Activated naive CD4-positive, alpha-beta T cell (primary cell): ENCODE results near the gene KRT15.

Experiments
- DNase-seq, 4 experiments: peaks; one replicate each; lab custom pipeline; 2025; lab: John Stamatoyannopoulos, UW

The KRT15 gene

GRCh38 chr17:41518789-41519449 lies at the start of gene KRT15:
Gene KRT15, minus strand, starts transcription at chr17:41518890. Its CDS starts 63 bp downstream, at chr17:41518827.
- no peak for DNase-seq

- no peak for DNase-seq
Measured at GRCh38 chr17:41567317-41567716, 48.6 kb upstream of the KRT15 start.

- DNase-seq: no peak
Measured at GRCh38 chr17:41565338-41565737, 46.6 kb upstream of the KRT15 start.

- no peak for DNase-seq
Measured at GRCh38 chr17:41563607-41564170, 45.0 kb upstream of the KRT15 start.

GRCh38 chr17:41561554-41561953 lies 42.9 kb upstream of the KRT15 start:
- no peak for DNase-seq

- DNase-seq: no peak
Measured at GRCh38 chr17:41559548-41559947, 40.9 kb upstream of the KRT15 start.

GRCh38 chr17:41556931-41557330 lies 38.2 kb upstream of the KRT15 start:
- DNase-seq: no peak

GRCh38 chr17:41556306-41556705 lies 37.6 kb upstream of the KRT15 start:
- DNase-seq: no peak

GRCh38 chr17:41555105-41555887 lies 36.6 kb upstream of the KRT15 start:
- no peak for DNase-seq

GRCh38 chr17:41553987-41554680 lies 35.4 kb upstream of the KRT15 start:
- DNase-seq: no peak

- DNase-seq: no peak
Measured at GRCh38 chr17:41553176-41553575, 34.5 kb upstream of the KRT15 start.

- DNase-seq: no peak
Measured at GRCh38 chr17:41552455-41552854, 33.8 kb upstream of the KRT15 start.

GRCh38 chr17:41551365-41551764 lies 32.7 kb upstream of the KRT15 start:
- DNase-seq: no peak

- no peak for DNase-seq
Measured at GRCh38 chr17:41549596-41550039, 30.9 kb upstream of the KRT15 start.

GRCh38 chr17:41548844-41549595 lies 30.3 kb upstream of the KRT15 start:
- DNase-seq: peak; percentile 57 to 79 (median 64)

- DNase-seq: no peak
Measured at GRCh38 chr17:41547921-41548843, 29.5 kb upstream of the KRT15 start.

GRCh38 chr17:41547378-41547841 lies 28.7 kb upstream of the KRT15 start:
- no peak for DNase-seq

GRCh38 chr17:41546819-41547218 lies 28.1 kb upstream of the KRT15 start:
- DNase-seq: no peak

- DNase-seq: no peak
Measured at GRCh38 chr17:41545829-41546410, 27.2 kb upstream of the KRT15 start.

GRCh38 chr17:41544935-41545334 lies 26.2 kb upstream of the KRT15 start:
- DNase-seq: no peak
